Activated naive CD8-positive, alpha-beta T cell treated with anti-CD3 and anti-CD28 coated beads, Interleukin-2, amount 10 ng/mL, durations not matched to agents 7 days and 5 days (primary cell): ENCODE results near the gene PTPN22. TPM values are rescaled to one million over a fixed set of nuclear protein-coding genes. Genes with fewer than 3 reads are reported as not detected.
A peak's percentile ranks its signal among the peaks of the same experiment; 100 is the strongest.

Experiments
- ATAC-seq: fragments of 150-1000 bp; cut with Tn5 transposase; one replicate; pipeline ENCODE4 v1.10.0; 2021; ENCODE audit warnings: low read depth, moderate library complexity
- POLR2A ChIA-PET: fragments of 350-600 bp; sonication (Branson Sonifier 250); formaldehyde crosslinking; loops from one replicate; lab custom pipeline; 2021; ENCODE audit warnings: antibody characterized with exemption; lab: Charles Lee
- DNase-seq: peaks from one replicate; pipeline ENCODE4 v3.0.0; 2021
- H3K27ac Mint-ChIP-seq: one replicate; pipeline ENCODE4 v1.8.0; 2022; ENCODE audit warnings: mild to moderate bottlenecking, mixed read lengths
- H3K27me3 Mint-ChIP-seq: one replicate; pipeline ENCODE4 v1.8.0; 2022; ENCODE audit warnings: mild to moderate bottlenecking, moderate library complexity, mixed read lengths
- H3K36me3 Mint-ChIP-seq: one replicate; pipeline ENCODE4 v1.8.0; 2021; ENCODE audit warnings: mild to moderate bottlenecking, mixed read lengths
- H3K4me1 Mint-ChIP-seq: one replicate; pipeline ENCODE4 v1.8.0; 2021; ENCODE audit warnings: mixed read lengths
- H3K4me3 Mint-ChIP-seq: one replicate; pipeline ENCODE4 v1.8.0; 2022; ENCODE audit warnings: mild to moderate bottlenecking, moderate library complexity, mixed read lengths
- H3K9me3 Mint-ChIP-seq: one replicate; pipeline ENCODE4 v1.8.0; 2021; ENCODE audit warnings: mixed read lengths
- total RNA-seq, 2 experiments: library from RNA; stranded (reverse); gene quantifications; one replicate each; pipeline ENCODE4 v1.2.3, GENCODE V29; 2021

The PTPN22 gene
- total RNA-seq, 2 experiments from 2014 or later, result 74.1 to 82.9 TPM

DNA sequence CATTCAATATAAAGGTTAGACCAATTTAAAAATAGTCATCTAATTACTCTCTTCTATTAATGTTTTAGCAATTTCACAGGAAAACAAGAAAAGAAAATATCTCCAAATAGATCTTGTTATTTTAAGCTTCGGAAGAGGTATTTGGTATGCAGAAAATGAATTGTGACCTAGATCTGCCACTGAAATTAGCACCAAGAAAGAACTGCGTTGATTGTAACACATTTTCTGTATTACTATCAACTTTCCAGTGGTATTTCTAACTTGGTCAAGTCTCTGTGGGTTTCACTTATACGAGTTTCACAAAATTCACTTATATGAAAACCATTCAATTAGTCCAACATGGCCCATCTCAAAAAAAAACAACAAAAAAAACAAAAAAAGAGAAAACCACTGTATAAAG is 71.0 kb downstream of the PTPN22 start:
- POLR2A ChIA-PET, result no interaction called here
- DNase-seq (no peak), ATAC-seq (no peak)
- Mint-ChIP-seq H3K4me1 (peaks cover 41% of the 10 kb centered on the region), H3K9me3 (peaks cover 2% of the 10 kb centered on the region), H3K27me3 (no peaks in the 10 kb centered on the region), H3K4me3 (no peak overlapping the region), H3K36me3 (peaks cover 51% of the 10 kb centered on the region), H3K27ac (no peak overlapping the region)

DNA sequence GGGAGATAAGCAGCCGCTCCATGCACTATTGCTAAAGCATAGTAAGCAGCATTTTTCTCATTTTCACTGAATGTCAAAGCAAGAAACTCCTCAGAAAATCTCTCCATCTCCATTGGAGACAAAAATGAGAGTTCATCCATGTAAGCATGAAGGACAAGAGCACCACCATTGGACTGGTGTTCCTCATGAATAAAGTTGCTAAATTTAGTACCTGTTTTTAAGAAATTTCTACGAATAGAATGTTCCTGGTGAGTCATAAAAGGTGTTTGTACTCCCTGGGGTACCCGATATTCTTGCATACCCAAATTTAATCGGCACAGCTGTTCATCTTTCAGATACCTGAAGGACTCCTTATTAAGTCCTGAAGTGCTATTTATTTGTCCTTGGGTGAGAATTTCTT is 74.0 kb downstream of the PTPN22 start:
- no peak overlapping the region for H3K4me3 Mint-ChIP-seq
- H3K36me3 Mint-ChIP-seq, result peaks cover 50% of the 10 kb centered on the region
- H3K27ac Mint-ChIP-seq, result no peak overlapping the region
- POLR2A ChIA-PET, result no interaction called here
- no peaks in the 10 kb centered on the region for H3K9me3 Mint-ChIP-seq
- H3K27me3 Mint-ChIP-seq, result no peaks in the 10 kb centered on the region
- DNase-seq (no peak), ATAC-seq (no peak)
- H3K4me1 Mint-ChIP-seq, result peaks cover 37% of the 10 kb centered on the region

DNA sequence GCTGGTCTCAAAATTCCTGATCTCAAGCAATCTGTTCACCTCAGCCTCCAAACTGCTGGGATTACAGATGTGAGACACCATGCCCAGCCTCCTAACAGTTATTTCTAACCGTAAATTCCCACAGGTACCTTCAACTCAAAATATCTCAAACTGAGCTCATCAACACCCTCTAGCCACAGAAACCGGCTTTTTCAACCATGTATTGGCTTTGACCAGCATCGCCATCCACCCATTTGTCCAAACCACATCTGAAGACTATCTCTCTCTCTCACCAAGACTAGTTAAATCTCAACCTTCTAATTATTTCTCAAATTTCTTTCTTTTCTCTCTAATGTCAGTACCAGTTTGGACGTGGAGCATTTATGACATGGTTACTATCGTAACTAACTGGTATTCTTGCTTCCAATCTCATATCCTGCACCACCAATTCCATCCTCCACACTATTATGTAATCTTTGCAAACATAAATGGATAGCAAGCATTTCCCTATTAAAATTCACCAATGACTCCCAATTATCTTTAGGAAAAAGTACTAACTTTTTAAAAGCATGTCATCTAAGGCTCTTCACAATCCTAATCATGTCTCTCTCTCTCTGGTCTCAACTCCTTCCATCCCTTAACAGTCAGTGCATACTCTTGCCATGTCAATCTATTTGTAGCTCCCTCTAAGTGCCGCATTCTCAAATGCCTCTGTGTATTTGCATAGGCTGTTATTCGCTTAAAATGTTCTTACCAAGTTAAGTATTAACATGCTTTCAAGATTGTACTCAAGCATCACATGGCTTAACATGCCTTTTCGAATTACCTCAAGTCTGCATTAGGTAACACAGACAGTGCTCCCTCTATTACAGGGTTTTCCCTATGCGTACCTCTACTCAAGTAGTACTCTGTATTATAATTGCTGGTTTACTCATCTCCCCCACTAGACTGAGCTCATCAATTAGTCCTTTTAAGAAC is 77.4 kb downstream of the PTPN22 start:
- no peaks in the 10 kb centered on the region for H3K27me3 Mint-ChIP-seq
- H3K9me3 Mint-ChIP-seq, result no peaks in the 10 kb centered on the region
- POLR2A ChIA-PET, result no interaction called here
- H3K4me1 Mint-ChIP-seq, result peaks cover 40% of the 10 kb centered on the region
- peaks cover 67% of the 10 kb centered on the region for H3K36me3 Mint-ChIP-seq
- ATAC-seq, result no peak
- H3K4me3 Mint-ChIP-seq, result no peak overlapping the region
- peak overlapping the region; percentile 1 for H3K27ac Mint-ChIP-seq
- no peak for DNase-seq

DNA sequence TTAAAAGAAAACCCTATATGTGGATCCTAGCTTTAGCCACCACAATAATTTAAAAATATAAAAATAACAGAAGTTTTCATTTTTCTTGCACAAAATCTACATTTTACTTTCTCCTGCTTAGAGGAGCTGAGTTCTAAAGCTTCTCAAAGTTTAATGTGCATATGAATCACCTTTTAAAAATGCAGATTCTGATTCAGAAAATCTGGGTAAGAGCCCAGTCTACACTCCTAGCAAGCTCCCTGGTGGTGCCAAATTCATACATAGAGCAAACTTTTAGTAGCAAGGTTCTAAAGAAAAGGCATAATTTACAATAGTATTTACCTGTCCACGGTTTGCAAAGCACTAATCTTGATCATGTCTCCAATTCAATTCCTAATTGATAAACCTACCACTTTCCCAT is 78.5 kb downstream of the PTPN22 start:
- no peaks in the 10 kb centered on the region for H3K27me3 Mint-ChIP-seq
- H3K36me3 Mint-ChIP-seq, result peaks cover 73% of the 10 kb centered on the region
- POLR2A ChIA-PET, result interaction anchor here (1.3 to 1.5 kb wide), 2 partner anchors 19 to 33 kb away, joined by 4 to 12 read pairs; partner anchors contain the start of gene RSBN1
- no peaks in the 10 kb centered on the region for H3K9me3 Mint-ChIP-seq
- peaks cover 38% of the 10 kb centered on the region for H3K4me1 Mint-ChIP-seq
- no peak for DNase-seq
- peak overlapping the region; percentile 62 for H3K27ac Mint-ChIP-seq
- ATAC-seq, result no peak
- H3K4me3 Mint-ChIP-seq, result no peak overlapping the region

DNA sequence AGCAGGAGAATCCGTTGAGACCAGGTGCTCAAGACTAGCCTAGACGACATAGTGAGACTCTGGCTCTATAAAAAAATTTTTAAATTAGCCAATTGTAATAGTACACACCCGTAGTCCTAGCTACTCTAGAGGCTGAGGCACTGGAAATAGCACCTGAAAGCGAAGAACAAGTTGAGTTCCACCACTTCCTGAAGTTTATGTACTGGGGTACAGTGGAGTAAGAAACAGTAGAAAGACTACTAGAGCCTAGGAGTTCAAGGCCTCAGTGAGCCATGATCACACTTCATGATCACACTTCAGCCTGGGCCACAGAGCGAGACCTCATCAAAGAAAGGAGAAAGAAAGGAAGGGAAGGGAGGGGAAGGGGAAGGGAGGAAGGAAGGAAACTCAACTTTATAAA is 79.0 kb downstream of the PTPN22 start:
- Mint-ChIP-seq H3K4me3 (peak overlapping the region; percentile 20), H3K36me3 (peaks cover 73% of the 10 kb centered on the region), H3K27ac (peak overlapping the region; percentile 93), H3K4me1 (peaks cover 42% of the 10 kb centered on the region), H3K27me3 (no peaks in the 10 kb centered on the region), H3K9me3 (no peaks in the 10 kb centered on the region)
- ATAC-seq, result peak; percentile 89
- DNase-seq, result no peak
- POLR2A ChIA-PET, result interaction anchor here (1.3 to 1.5 kb wide), 2 partner anchors 19 to 33 kb away, joined by 4 to 12 read pairs; partner anchors contain the start of gene RSBN1

DNA sequence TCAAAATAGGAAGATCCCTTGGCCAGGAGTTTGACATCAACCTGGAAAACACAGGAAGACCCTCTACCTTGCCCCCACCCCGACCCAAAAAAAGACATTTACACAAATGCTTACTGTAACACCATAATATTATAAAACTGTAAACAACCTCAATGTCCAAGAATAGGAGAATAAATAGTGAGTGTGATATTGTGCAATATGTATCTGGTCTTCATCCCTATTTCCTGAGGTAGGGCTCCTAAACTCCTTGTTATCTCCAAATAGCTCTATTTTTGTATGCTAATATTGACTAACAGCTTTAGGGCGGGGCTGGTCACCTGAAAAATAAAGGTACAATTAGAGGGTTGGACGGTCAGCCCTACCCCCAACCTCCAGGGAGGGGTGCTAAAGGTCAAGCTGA is 82.7 kb downstream of the PTPN22 start:
- Mint-ChIP-seq H3K27ac (no peak overlapping the region), H3K9me3 (no peaks in the 10 kb centered on the region), H3K4me1 (peaks cover 48% of the 10 kb centered on the region), H3K4me3 (no peak overlapping the region), H3K36me3 (peaks cover 61% of the 10 kb centered on the region), H3K27me3 (no peaks in the 10 kb centered on the region)
- ATAC-seq, result no peak
- POLR2A ChIA-PET, result interaction anchor here (0.6 kb wide), 1 partner anchor 9 kb away, joined by 3 read pairs; no protein-coding TSS in a partner anchor
- no peak for DNase-seq

- no peak for ATAC-seq
- H3K27me3 Mint-ChIP-seq, result no peaks in the 10 kb centered on the region
- H3K27ac Mint-ChIP-seq, result no peak overlapping the region
- peaks cover 57% of the 10 kb centered on the region for H3K36me3 Mint-ChIP-seq
- POLR2A ChIA-PET, result no interaction called here
- no peak for DNase-seq
- H3K4me3 Mint-ChIP-seq, result no peak overlapping the region
- H3K9me3 Mint-ChIP-seq, result no peaks in the 10 kb centered on the region
- peaks cover 50% of the 10 kb centered on the region for H3K4me1 Mint-ChIP-seq
These were observed 83.8 kb downstream of the PTPN22 start for GRCh38 chr1:113787663-113788062.

- H3K36me3 Mint-ChIP-seq, result peaks cover 50% of the 10 kb centered on the region
- POLR2A ChIA-PET, result interaction anchor here (1.4 to 4.3 kb wide), 2 partner anchors 26 to 27 kb away, joined by 3 to 23 read pairs; partner anchors contain the start of genes PHTF1 and RSBN1
- DNase-seq, result no peak
- peaks cover 44% of the 10 kb centered on the region for H3K4me1 Mint-ChIP-seq
- no peak overlapping the region for H3K4me3 Mint-ChIP-seq
- ATAC-seq, result no peak
- H3K27me3 Mint-ChIP-seq, result no peaks in the 10 kb centered on the region
- no peaks in the 10 kb centered on the region for H3K9me3 Mint-ChIP-seq
- peak overlapping the region; percentile 43 for H3K27ac Mint-ChIP-seq
These were observed 85.4 kb downstream of the PTPN22 start for GRCh38 chr1:113786069-113786468.

- Mint-ChIP-seq H3K4me1 (peaks cover 40% of the 10 kb centered on the region), H3K27ac (peak overlapping the region; percentile 98), H3K9me3 (no peaks in the 10 kb centered on the region)
These were observed 87.3 kb downstream of the PTPN22 start for GRCh38 chr1:113784104-113784779.

GRCh38 chr1:113783254-113784103 is 88.0 kb downstream of the PTPN22 start:
- peak; percentile 97 for ATAC-seq
- H3K27ac Mint-ChIP-seq, result peak overlapping the region; percentile 98
- DNase-seq, result peak; percentile 38
- H3K4me3 Mint-ChIP-seq, result peak overlapping the region; percentile 81
- H3K4me1 Mint-ChIP-seq, result peaks cover 43% of the 10 kb centered on the region
- no peaks in the 10 kb centered on the region for H3K27me3 Mint-ChIP-seq
- peaks cover 33% of the 10 kb centered on the region for H3K36me3 Mint-ChIP-seq
- peaks cover 3% of the 10 kb centered on the region for H3K9me3 Mint-ChIP-seq
- POLR2A ChIA-PET, result interaction anchor here (0.5 to 4.3 kb wide), 6 partner anchors 24 to 151 kb away, joined by 3 to 23 read pairs (median 4); partner anchors contain the start of genes PHTF1 and RSBN1

More at GRCh38 chr1:113784104-113784779, 87.3 kb downstream of the PTPN22 start:
- ATAC-seq, result peak; percentile 27
- no peak for DNase-seq
- Mint-ChIP-seq H3K4me3 (peak overlapping the region; percentile 81), H3K27me3 (no peaks in the 10 kb centered on the region), H3K36me3 (peaks cover 35% of the 10 kb centered on the region)
- POLR2A ChIA-PET, result interaction anchor here (0.5 to 4.3 kb wide), 5 partner anchors 25 to 151 kb away, joined by 3 to 23 read pairs (median 5); partner anchors contain the start of genes PHTF1 and RSBN1

- H3K36me3 Mint-ChIP-seq, result peaks cover 29% of the 10 kb centered on the region
- no peak for DNase-seq
- no peak for ATAC-seq
- no peak overlapping the region for H3K4me3 Mint-ChIP-seq
- H3K4me1 Mint-ChIP-seq, result peaks cover 38% of the 10 kb centered on the region
- POLR2A ChIA-PET, result no interaction called here
- no peak overlapping the region for H3K27ac Mint-ChIP-seq
- no peaks in the 10 kb centered on the region for H3K27me3 Mint-ChIP-seq
- peaks cover 3% of the 10 kb centered on the region for H3K9me3 Mint-ChIP-seq
These were observed 89.1 kb downstream of the PTPN22 start for GRCh38 chr1:113782406-113782805.

- H3K27me3 Mint-ChIP-seq, result no peaks in the 10 kb centered on the region
- DNase-seq, result no peak
- ATAC-seq, result peak; percentile 32
These were observed 91.0 kb downstream of the PTPN22 start for GRCh38 chr1:113780374-113781146.

More at GRCh38 chr1:113780374-113781146, 91.0 kb downstream of the PTPN22 start:
- Mint-ChIP-seq H3K36me3 (peaks cover 25% of the 10 kb centered on the region), H3K27ac (no peak overlapping the region), H3K4me3 (no peak overlapping the region), H3K4me1 (peaks cover 29% of the 10 kb centered on the region), H3K9me3 (peaks cover 3% of the 10 kb centered on the region)
- POLR2A ChIA-PET, result interaction anchor here (1.3 kb wide), 2 partner anchors 21 to 31 kb away, joined by 5 read pairs; partner anchors contain the start of genes PHTF1 and RSBN1
